ENCODE data around the gene SLC44A4.
"Not testable (repeated sequence)": the region's sequence is repeated elsewhere in the genome, so short reads cannot be mapped to it uniquely, and the experiment has no call there.

Gene SLC44A4

GRCh38 chr6:31860349-31860748 lies 18.4 kb downstream of the SLC44A4 start:
- H3K4me3 ChIP-seq (ENCODE audit: low read depth, low read length), result no peak overlapping the region

GRCh38 chr6:31859923-31860322 lies 18.9 kb downstream of the SLC44A4 start:
- no peak overlapping the region for H3K4me3 ChIP-seq (ENCODE audit: low read depth, low read length)

- H3K4me3 ChIP-seq (ENCODE audit: low read depth, low read length), result no peak overlapping the region
These were observed 20.1 kb downstream of the SLC44A4 start for GRCh38 chr6:31858707-31859106.

GRCh38 chr6:31857774-31858173 lies 21.0 kb downstream of the SLC44A4 start:
- not testable (repeated sequence) for H3K4me3 ChIP-seq (ENCODE audit: low read depth, low read length)

- not testable (repeated sequence) for H3K4me3 ChIP-seq (ENCODE audit: low read depth, low read length)
These were observed 26.6 kb downstream of the SLC44A4 start for GRCh38 chr6:31851980-31852718.

GRCh38 chr6:31851485-31851832 lies 27.3 kb downstream of the SLC44A4 start:
- H3K4me3 ChIP-seq (ENCODE audit: low read depth, low read length), result no peak overlapping the region

- H3K4me3 ChIP-seq (ENCODE audit: low read depth, low read length), result no peak overlapping the region
These were observed 27.9 kb downstream of the SLC44A4 start for GRCh38 chr6:31850765-31851484.

GRCh38 chr6:31847276-31847978 lies 31.4 kb downstream of the SLC44A4 start:
- H3K4me3 ChIP-seq (ENCODE audit: low read depth, low read length), result no peak overlapping the region

GRCh38 chr6:31844507-31844906 lies 34.3 kb downstream of the SLC44A4 start:
- H3K4me3 ChIP-seq (ENCODE audit: low read depth, low read length), result no peak overlapping the region

- H3K4me3 ChIP-seq (ENCODE audit: low read depth, low read length), result no peak overlapping the region
These were observed 36.7 kb downstream of the SLC44A4 start for GRCh38 chr6:31842053-31842452.

GRCh38 chr6:31839779-31840126 lies 39.0 kb downstream of the SLC44A4 start:
- not testable (repeated sequence) for H3K4me3 ChIP-seq (ENCODE audit: low read depth, low read length)

- H3K4me3 ChIP-seq (ENCODE audit: low read depth, low read length), result no peak overlapping the region
These were observed 39.8 kb downstream of the SLC44A4 start for GRCh38 chr6:31838968-31839367.

- peak overlapping the region; percentile 99 for H3K4me3 ChIP-seq (ENCODE audit: low read depth, low read length)
These were observed 40.7 kb downstream of the SLC44A4 start for GRCh38 chr6:31838114-31838553.

- H3K4me3 ChIP-seq (ENCODE audit: low read depth, low read length), result peak overlapping the region; percentile 99
These were observed 41.3 kb downstream of the SLC44A4 start for GRCh38 chr6:31837369-31838113.

- peak overlapping the region; percentile 99 for H3K4me3 ChIP-seq (ENCODE audit: low read depth, low read length)
These were observed 42.1 kb downstream of the SLC44A4 start for GRCh38 chr6:31836474-31837368.

GRCh38 chr6:31836047-31836473 lies 42.7 kb downstream of the SLC44A4 start:
- H3K4me3 ChIP-seq (ENCODE audit: low read depth, low read length), result peak overlapping the region; percentile 99

GRCh38 chr6:31834367-31835250 lies 44.2 kb downstream of the SLC44A4 start:
- peak overlapping the region; percentile 99 for H3K4me3 ChIP-seq (ENCODE audit: low read depth, low read length)

- H3K4me3 ChIP-seq (ENCODE audit: low read depth, low read length), result no peak overlapping the region
These were observed 47.2 kb downstream of the SLC44A4 start for GRCh38 chr6:31831350-31832215.

Data from iPS-11a (cell line).